WERI-Rb-1 (cell line): ENCODE results near the gene CFAP57.

Source experiments
- DNase-seq: peaks from one replicate; pipeline ENCODE4 v3.0.0-alpha.2; 2020
- H3K27ac ChIP-seq: fragments of 250-450 bp; sonication (Bioruptor Pico); 2 replicates; pipeline ENCODE4 v1.5.1; 2020; ENCODE audit warnings: mild to moderate bottlenecking, moderate library complexity
- H3K27me3 ChIP-seq: fragments of 250-450 bp; sonication (Bioruptor Pico); 2 replicates; pipeline ENCODE4 v1.5.1; 2021; ENCODE audit warnings: mild to moderate bottlenecking, low read depth, moderate library complexity; ENCODE audit not compliant: insufficient read depth, severe bottlenecking
- H3K36me3 ChIP-seq: fragments of 250-450 bp; sonication (Bioruptor Pico); 2 replicates; pipeline ENCODE4 v1.5.1; 2020; ENCODE audit warnings: mild to moderate bottlenecking, moderate library complexity
- H3K4me3 ChIP-seq: 2 replicates; pipeline ENCODE4 v1.5.1; 2011; ENCODE audit warnings: low read depth, mild to moderate bottlenecking, control low read depth, low read length
- H3K9me3 ChIP-seq: fragments of 250-450 bp; sonication (Bioruptor Pico); 2 replicates; pipeline ENCODE4 v1.5.1; 2021; ENCODE audit warnings: mild to moderate bottlenecking, moderate library complexity; ENCODE audit not compliant: severe bottlenecking
- TF ChIP-seq, protein P1 (sequence below): IDR thresholded peaks from 2 replicates; pipeline ENCODE4 v1.5.1; 2011; ENCODE audit warnings: low read depth, mild to moderate bottlenecking, control low read depth, inconsistent platforms, low read length

Gene CFAP57

DNA sequence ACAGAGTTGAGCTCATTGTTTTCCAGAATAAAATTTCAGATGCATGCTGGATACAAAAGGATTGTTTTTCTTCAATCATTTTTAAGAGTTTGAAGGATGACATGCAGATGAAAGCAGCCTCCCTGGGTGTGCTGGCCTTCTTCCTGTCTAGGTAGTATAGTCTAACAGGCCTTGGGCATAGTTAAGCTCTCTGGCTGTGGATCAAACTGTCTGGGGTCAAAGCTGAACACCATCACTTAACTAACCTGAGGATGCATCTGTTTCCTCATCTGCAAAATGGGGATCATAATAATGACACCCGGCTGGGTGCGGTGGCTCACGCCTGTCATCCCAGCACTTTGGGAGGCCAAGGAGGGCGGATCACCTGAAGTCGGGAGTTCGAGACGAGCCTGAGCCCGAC lies 122.6 kb downstream of the CFAP57 start:
- no peaks in the 10 kb centered on the region for H3K36me3 ChIP-seq
- H3K9me3 ChIP-seq: no peaks in the 10 kb centered on the region
- DNase-seq: no peak
- H3K27ac ChIP-seq: no peak overlapping the region
- H3K27me3 ChIP-seq: no peaks in the 10 kb centered on the region
- TF ChIP-seq, protein P1, sequence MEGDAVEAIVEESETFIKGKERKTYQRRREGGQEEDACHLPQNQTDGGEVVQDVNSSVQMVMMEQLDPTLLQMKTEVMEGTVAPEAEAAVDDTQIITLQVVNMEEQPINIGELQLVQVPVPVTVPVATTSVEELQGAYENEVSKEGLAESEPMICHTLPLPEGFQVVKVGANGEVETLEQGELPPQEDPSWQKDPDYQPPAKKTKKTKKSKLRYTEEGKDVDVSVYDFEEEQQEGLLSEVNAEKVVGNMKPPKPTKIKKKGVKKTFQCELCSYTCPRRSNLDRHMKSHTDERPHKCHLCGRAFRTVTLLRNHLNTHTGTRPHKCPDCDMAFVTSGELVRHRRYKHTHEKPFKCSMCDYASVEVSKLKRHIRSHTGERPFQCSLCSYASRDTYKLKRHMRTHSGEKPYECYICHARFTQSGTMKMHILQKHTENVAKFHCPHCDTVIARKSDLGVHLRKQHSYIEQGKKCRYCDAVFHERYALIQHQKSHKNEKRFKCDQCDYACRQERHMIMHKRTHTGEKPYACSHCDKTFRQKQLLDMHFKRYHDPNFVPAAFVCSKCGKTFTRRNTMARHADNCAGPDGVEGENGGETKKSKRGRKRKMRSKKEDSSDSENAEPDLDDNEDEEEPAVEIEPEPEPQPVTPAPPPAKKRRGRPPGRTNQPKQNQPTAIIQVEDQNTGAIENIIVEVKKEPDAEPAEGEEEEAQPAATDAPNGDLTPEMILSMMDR: no peak
- H3K4me3 ChIP-seq: no peak overlapping the region

DNA sequence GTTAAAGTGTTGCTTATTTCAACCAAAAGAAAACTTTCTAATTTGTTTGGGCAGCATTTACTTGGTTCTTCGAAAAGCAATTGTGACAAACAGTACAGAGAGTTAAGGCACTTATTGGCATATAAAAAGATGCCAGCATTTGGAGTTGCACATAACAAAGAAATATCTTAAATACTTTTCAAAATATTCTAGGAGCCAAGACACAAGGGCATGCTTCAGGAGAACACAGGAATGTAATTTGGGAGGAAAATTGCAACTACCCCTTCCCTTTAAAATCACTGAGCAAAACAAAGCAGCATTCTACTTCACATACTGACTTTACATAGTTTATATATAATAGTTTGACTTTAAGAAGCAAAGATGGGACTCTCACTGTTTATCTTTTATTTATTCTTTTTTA lies 124.1 kb downstream of the CFAP57 start:
- H3K9me3 ChIP-seq: no peaks in the 10 kb centered on the region
- no peaks in the 10 kb centered on the region for H3K27me3 ChIP-seq
- no peaks in the 10 kb centered on the region for H3K36me3 ChIP-seq
- DNase-seq: no peak
- no peak overlapping the region for H3K4me3 ChIP-seq
- TF ChIP-seq, protein P1: no peak
- H3K27ac ChIP-seq: no peak overlapping the region

DNA sequence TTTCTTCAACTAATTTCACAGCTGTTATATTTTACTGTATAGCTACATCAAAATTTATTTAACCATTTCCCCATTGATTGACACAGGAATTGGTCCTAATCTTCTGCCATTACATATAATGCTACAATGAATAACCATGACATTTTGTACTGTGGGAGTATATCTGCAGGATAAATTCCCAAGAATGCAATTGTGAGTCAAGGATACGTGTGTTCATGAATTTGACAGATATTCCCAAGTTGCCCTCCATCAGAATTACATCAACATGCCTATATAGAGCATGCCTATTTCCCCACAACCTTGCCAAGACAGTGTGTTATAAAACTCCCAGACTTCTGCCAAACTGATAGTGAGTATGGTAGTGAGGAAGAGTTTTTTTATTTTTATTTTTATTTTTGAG lies 125.9 kb downstream of the CFAP57 start:
- Histone ChIP-seq H3K27ac (no peak overlapping the region), H3K27me3 (no peaks in the 10 kb centered on the region), H3K36me3 (no peaks in the 10 kb centered on the region), H3K9me3 (no peaks in the 10 kb centered on the region), H3K4me3 (no peak overlapping the region)
- DNase-seq: no peak
- TF ChIP-seq, protein P1: no peak

DNA sequence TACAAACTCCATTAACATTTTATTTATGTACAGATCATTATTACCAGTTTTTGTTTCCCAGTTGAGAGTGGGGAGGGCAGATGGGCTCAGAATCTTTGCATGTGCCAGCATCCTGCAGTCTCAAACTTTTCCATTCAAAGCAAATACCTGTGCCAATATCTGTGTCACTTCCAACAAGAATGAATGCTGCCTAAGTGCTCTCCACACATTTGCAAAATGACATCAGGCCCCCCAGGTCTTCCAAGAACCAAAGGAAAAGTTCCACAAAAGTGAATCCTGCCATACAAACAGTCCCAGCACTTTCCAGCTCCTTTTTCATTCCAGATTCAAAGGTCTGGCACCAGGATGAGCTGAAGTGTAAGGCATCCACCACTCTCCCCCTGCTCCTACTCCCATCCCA lies 127.0 kb downstream of the CFAP57 start:
- no peak overlapping the region for H3K4me3 ChIP-seq
- TF ChIP-seq, protein P1: no peak
- H3K27ac ChIP-seq: no peak overlapping the region
- H3K9me3 ChIP-seq: no peaks in the 10 kb centered on the region
- no peaks in the 10 kb centered on the region for H3K27me3 ChIP-seq
- H3K36me3 ChIP-seq: no peaks in the 10 kb centered on the region
- DNase-seq: no peak

DNA sequence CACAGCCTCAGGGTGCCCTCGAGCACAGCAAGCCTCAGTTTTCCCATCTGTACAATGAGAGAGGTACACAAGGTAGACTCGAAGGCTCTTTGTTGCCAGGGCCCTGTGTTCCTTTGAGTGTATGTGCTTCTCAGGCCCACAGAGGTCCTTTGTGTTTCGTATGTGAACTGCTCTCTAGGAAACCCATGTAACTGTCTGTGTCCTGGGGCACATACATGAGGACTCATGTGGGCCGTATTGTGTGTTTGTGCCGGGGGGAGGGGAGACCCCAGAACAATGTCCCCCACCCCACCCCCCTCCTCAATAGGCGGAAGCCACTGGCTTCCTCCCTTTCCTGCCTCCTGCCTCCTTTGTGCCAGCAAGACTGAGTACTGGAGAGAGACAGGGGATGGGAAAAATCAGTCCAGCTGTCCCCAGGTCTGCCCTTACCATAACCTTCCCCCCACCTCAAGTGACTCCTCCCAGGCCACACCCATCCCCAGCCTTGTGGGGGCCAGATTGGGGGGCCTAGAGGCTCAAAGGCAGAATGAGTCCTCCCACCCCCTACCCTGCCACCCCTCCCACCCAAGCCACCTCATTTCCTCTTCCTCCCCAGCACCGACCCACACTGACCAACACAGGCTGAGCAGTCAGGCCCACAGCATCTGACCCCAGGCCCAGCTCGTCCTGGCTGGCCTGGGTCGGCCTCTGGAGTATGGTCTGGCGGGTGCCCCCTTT lies 128.4 kb downstream of the CFAP57 start, which contains the start of gene TIE1:
Gene TIE1 (plus strand): TSS at position 605 of the 717 bp plus-strand sequence. CDS start 90 bp downstream, at position 695.
- H3K27ac ChIP-seq: no peak within 1 kb of the TSS
- DNase-seq: no peak
- no peaks in the 10 kb centered on the region for H3K27me3 ChIP-seq
- TF ChIP-seq, protein P1: no peak
- H3K4me3 ChIP-seq: no peak within 1 kb of the TSS
- H3K9me3 ChIP-seq: no peaks in the 10 kb centered on the region
- H3K36me3 ChIP-seq: no peaks in the 10 kb centered on the region

DNA sequence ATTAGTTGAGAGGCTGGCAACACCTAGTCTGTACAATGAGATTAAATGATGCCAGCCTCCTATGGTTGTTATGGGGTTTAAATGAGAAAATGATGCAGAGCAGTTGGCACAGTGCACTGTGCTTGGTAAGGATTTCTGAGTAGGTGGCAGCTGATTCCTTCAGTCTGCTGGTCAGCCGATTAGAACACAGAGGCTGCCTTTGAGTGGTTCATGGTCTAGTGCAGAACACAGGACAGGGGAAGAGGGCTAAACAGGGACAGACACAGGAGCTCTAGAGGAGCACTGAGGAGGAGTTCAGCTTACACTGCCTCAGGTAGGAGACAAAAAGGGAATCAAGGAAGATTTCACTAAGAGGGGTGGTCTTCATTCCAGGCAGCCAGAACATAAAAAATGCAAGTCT lies 130.1 kb downstream of the CFAP57 start:
- TF ChIP-seq, protein P1: no peak
- no peak for DNase-seq
- Histone ChIP-seq H3K9me3 (no peaks in the 10 kb centered on the region), H3K36me3 (no peaks in the 10 kb centered on the region), H3K27ac (no peak overlapping the region), H3K4me3 (no peak overlapping the region), H3K27me3 (no peaks in the 10 kb centered on the region)
